CD4-positive, alpha-beta T cell (primary cell): ENCODE results near the gene LSR. TPM values are rescaled to one million over a fixed set of nuclear protein-coding genes. Genes with fewer than 3 reads are reported as not detected.

ENCODE experiments used
- ATAC-seq: fragments of 200-7000 bp; cut with Tn5 transposase; one replicate; pipeline ENCODE4 v1.10.0; 2022; ENCODE audit warnings: mild to moderate bottlenecking; ENCODE audit not compliant: poor library complexity
- CTCF ChIA-PET: fragments of 350-600 bp; sonication (Branson Sonifier 250); formaldehyde crosslinking; loops from one replicate; lab custom pipeline; 2021; ENCODE audit warnings: antibody characterized with exemption, inconsistent platforms; lab: Charles Lee
- POLR2A ChIA-PET: fragments of 350-600 bp; sonication (Branson Sonifier 250); formaldehyde crosslinking; loops from one replicate; lab custom pipeline; 2021; ENCODE audit warnings: antibody characterized with exemption, inconsistent platforms; lab: Charles Lee
- DNase-seq, 14 experiments: peaks; one replicate each; pipeline ENCODE4 v3.0.0-alpha.2; 2013 to 2020; ENCODE audit warnings: mixed read lengths in 2 of 14
- H3K27ac ChIP-seq, 2 donors: one replicate each; pipeline versions ENCODE4 v1.5.1 to v1.7.0; 2013; ENCODE audit warnings: low read length in 2 of 2, low read depth in 1 of 2, mild to moderate bottlenecking in 1 of 2
- H3K27me3 ChIP-seq, 2 experiments: 1 replicate in 1 of 2; 2 replicates in 1 of 2; pipeline versions ENCODE4 v1.6.1 to v1.7.0; 2013; ENCODE audit warnings: low read length in 2 of 2, control low read depth in 1 of 2, mild to moderate bottlenecking in 1 of 2, moderate library complexity in 1 of 2; ENCODE audit not compliant: insufficient read depth in 2 of 2, control insufficient read depth in 1 of 2
- H3K36me3 ChIP-seq: one replicate; pipeline ENCODE4 v1.6.1; 2013; ENCODE audit warnings: low read length, control low read depth; ENCODE audit not compliant: insufficient read depth
- H3K4me1 ChIP-seq: one replicate; pipeline ENCODE4 v1.6.1; 2013; ENCODE audit warnings: low read length, control low read depth; ENCODE audit not compliant: insufficient read depth
- H3K4me3 ChIP-seq: one replicate; pipeline ENCODE4 v1.5.1; 2013; ENCODE audit warnings: mild to moderate bottlenecking, low read length, moderate library complexity
- H3K9me3 ChIP-seq, 2 experiments: 1 replicate in 1 of 2; 2 replicates in 1 of 2; pipeline versions ENCODE4 v1.6.1 to v1.7.0; 2013; ENCODE audit warnings: low read length in 2 of 2, mild to moderate bottlenecking in 2 of 2, control low read depth in 1 of 2, moderate library complexity in 1 of 2; ENCODE audit not compliant: control insufficient read depth in 1 of 2, insufficient read depth in 1 of 2
- H3K27ac Mint-ChIP-seq: one replicate; pipeline ENCODE4 v1.8.0; 2020; ENCODE audit warnings: mixed read lengths
- H3K27me3 Mint-ChIP-seq: one replicate; pipeline ENCODE4 v1.8.0; 2021; ENCODE audit warnings: mixed read lengths
- H3K36me3 Mint-ChIP-seq: one replicate; pipeline ENCODE4 v1.8.0; 2021; ENCODE audit warnings: low read depth, mixed read lengths
- H3K4me1 Mint-ChIP-seq: one replicate; pipeline ENCODE4 v1.8.0; 2021; ENCODE audit warnings: low read depth, mixed read lengths
- H3K4me3 Mint-ChIP-seq: one replicate; pipeline ENCODE4 v1.8.0; 2020; ENCODE audit warnings: mild to moderate bottlenecking, mixed read lengths
- H3K9me3 Mint-ChIP-seq: one replicate; pipeline ENCODE4 v1.8.0; 2020; ENCODE audit warnings: mixed read lengths
- intact Hi-C, 2 experiments: fragments of 100-400 bp; cut with DNase I in 1 of 2; cut with micrococcal nuclease in 1 of 2; formaldehyde crosslinking; loops; one replicate each; pipeline versions ENCODE4 v1.15.1 to v1.9.0; 2023 to 2025; cut with DNase I, micrococcal nuclease
- total RNA-seq, 174 experiments: library from RNA in 2 of 174; stranded (reverse) in 2 of 174; gene quantifications; one replicate each; pipeline ENCODE4 v1.2.3 and lab custom pipeline; 2021 to 2026
- TF ChIP-seq, protein P1 (sequence below): fragments of 200-600 bp; IDR thresholded peaks from one replicate; pipeline ENCODE4 v1.8.0; 2022; ENCODE audit warnings: antibody characterized with exemption, mild to moderate bottlenecking

The LSR gene
- total RNA-seq, 2 experiments from 2014 or later, result 45.0 to 47.9 TPM

DNA sequence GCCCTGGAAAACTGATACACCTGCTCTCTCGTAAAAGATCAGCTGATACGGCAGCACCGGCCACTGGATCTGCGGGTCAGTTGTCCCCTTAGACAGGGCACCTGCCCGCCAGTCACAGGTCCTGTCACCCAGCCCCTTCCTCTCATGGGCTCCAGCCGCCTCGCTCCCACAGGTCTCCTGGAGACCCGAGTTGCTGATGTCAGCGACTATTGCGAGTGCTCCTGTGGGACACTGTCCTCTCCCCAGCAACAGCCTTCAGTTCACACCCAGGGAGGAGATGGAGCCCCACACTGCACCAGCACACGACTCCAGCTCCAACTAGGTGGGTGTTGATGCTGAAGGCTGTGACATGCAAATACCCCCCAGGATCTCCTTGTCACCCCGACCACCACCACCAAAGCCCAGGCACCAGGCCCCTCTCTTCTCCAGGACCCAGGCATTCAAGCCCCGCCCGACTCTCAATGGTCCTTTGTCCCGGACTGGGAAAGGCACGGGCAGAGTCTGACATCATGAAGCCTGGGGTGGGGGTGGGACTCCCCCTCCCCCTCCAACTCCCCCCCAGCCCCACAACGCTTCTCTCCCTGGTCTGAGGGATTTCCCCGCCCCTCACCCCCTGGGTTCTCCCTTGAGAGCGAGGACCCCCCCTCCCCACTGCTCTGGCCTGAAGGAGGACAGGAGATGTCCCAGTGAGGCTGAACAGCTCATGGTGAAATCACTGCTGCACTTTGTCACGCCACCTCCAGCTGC lies 41.8 kb downstream of the LSR start:
- ChIA-PET POLR2A (no interaction called here), CTCF (no interaction called here)
- Mint-ChIP-seq H3K36me3 (no peaks in the 10 kb centered on the region), H3K27ac (no peak overlapping the region), H3K27me3 (no peaks in the 10 kb centered on the region), H3K9me3 (no peaks in the 10 kb centered on the region), H3K4me3 (no peak overlapping the region), H3K4me1 (peaks cover 1% of the 10 kb centered on the region)
- Histone ChIP-seq H3K27ac (no peak overlapping the region), H3K4me3 (no peak overlapping the region), H3K4me1 (peaks cover 4% of the 10 kb centered on the region), H3K36me3 (no peaks in the 10 kb centered on the region), H3K27me3 (no peaks in the 10 kb centered on the region), H3K9me3 (no peaks in the 10 kb centered on the region)
- TF ChIP-seq, protein P1, sequence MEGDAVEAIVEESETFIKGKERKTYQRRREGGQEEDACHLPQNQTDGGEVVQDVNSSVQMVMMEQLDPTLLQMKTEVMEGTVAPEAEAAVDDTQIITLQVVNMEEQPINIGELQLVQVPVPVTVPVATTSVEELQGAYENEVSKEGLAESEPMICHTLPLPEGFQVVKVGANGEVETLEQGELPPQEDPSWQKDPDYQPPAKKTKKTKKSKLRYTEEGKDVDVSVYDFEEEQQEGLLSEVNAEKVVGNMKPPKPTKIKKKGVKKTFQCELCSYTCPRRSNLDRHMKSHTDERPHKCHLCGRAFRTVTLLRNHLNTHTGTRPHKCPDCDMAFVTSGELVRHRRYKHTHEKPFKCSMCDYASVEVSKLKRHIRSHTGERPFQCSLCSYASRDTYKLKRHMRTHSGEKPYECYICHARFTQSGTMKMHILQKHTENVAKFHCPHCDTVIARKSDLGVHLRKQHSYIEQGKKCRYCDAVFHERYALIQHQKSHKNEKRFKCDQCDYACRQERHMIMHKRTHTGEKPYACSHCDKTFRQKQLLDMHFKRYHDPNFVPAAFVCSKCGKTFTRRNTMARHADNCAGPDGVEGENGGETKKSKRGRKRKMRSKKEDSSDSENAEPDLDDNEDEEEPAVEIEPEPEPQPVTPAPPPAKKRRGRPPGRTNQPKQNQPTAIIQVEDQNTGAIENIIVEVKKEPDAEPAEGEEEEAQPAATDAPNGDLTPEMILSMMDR, result no peak
- no peak for DNase-seq
- intact Hi-C loops, result no loop called here
- no peak for ATAC-seq

GRCh38 chr19:35291259-35291658 lies 42.5 kb downstream of the LSR start:
- Histone ChIP-seq H3K4me3 (no peak overlapping the region), H3K36me3 (no peaks in the 10 kb centered on the region), H3K27ac (no peak overlapping the region), H3K4me1 (peaks cover 11% of the 10 kb centered on the region), H3K27me3 (no peaks in the 10 kb centered on the region), H3K9me3 (no peaks in the 10 kb centered on the region)
- intact Hi-C loops, result no loop called here
- TF ChIP-seq, protein P1, result no peak
- Mint-ChIP-seq H3K4me3 (no peak overlapping the region), H3K4me1 (peaks cover 7% of the 10 kb centered on the region), H3K27ac (no peak overlapping the region), H3K9me3 (no peaks in the 10 kb centered on the region), H3K27me3 (no peaks in the 10 kb centered on the region), H3K36me3 (no peaks in the 10 kb centered on the region)
- POLR2A ChIA-PET, result no interaction called here
- no peak for DNase-seq
- ATAC-seq, result no peak
- CTCF ChIA-PET, result no interaction called here

DNA sequence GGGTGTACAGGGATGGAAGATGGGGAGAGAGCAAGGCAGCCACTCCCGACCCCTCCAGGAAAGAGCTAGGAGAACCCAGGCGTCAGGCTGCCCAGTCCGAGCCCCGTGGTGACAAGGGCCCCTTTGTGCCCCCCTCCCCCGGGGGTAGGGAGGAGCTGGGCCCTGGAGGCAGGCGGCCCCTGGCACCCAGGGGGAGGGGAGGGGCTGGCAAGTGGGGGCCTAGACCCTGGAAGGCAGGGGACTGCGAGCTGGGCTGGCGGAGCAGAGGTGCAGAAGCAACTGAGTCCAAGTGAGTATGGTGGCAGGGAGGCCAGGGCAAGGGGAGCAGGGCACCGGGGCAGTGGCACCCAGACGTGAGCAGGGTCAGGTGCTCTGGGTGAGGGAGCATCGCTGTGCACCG lies 43.1 kb downstream of the LSR start, which contains the start of gene MAG:
Gene MAG, plus strand, starts transcription at position 246 of the 400 bp plus-strand sequence. CDS start 3,248 bp downstream, outside the sequence.
- ATAC-seq (no peak), DNase-seq (no peak)
- Mint-ChIP-seq H3K4me3 (no peak within 1 kb of the TSS), H3K27me3 (no peaks in the 10 kb centered on the region), H3K27ac (no peak within 1 kb of the TSS), H3K9me3 (no peaks in the 10 kb centered on the region), H3K36me3 (no peaks in the 10 kb centered on the region), H3K4me1 (peaks cover 7% of the 10 kb centered on the region)
- Histone ChIP-seq H3K4me3 (no peak within 1 kb of the TSS), H3K27ac (no peak within 1 kb of the TSS), H3K4me1 (peaks cover 17% of the 10 kb centered on the region), H3K9me3 (no peaks in the 10 kb centered on the region), H3K27me3 (no peaks in the 10 kb centered on the region), H3K36me3 (no peaks in the 10 kb centered on the region)
- ChIA-PET CTCF (no interaction called here), POLR2A (no interaction called here)
- intact Hi-C loops, result no loop called here
- TF ChIP-seq, protein P1, result no peak
